OCI-LY7 (cell line): ENCODE measurements around the gene KIF5A. TPM values are rescaled to one million over a fixed set of nuclear protein-coding genes. Genes with fewer than 3 reads are reported as not detected.

Experiments
- BruUV-seq: library from RNA; stranded (reverse); fragments of 400-500 nt; replicated peaks from 2 replicates; lab custom pipeline; 2021; lab: Mats Ljungman, UMichigan
- CTCF ChIA-PET: fragments of 300-600 bp; sonication (Branson Sonifier 250); formaldehyde crosslinking; loops from one replicate; lab custom pipeline; 2022; ENCODE audit warnings: antibody characterized with exemption; ENCODE audit not compliant: unreplicated experiment; lab: Charles Lee
- POLR2A ChIA-PET: fragments of 300-600 bp; sonication (Branson Sonifier 250); formaldehyde crosslinking; loops from one replicate; lab custom pipeline; 2022; ENCODE audit warnings: antibody characterized with exemption; lab: Charles Lee
- DNase-seq: peaks from one replicate; pipeline ENCODE4 v3.0.0-alpha.2; 2015; ENCODE audit warnings: low spot score
- H2AFZ ChIP-seq: fragments of 200-600 bp; sonication (generic), shearing (Covaris generic); 2 replicates; pipeline ENCODE4 v1.6.1; 2014; ENCODE audit warnings: mild to moderate bottlenecking, antibody characterized with exemption, low read length, moderate library complexity
- H3K27ac ChIP-seq: fragments of 200-600 bp; sonication (generic); 2 replicates; pipeline ENCODE4 v1.5.1; 2014; ENCODE audit warnings: mixed run types, low read depth, mild to moderate bottlenecking, moderate library complexity, low read length, inconsistent platforms; ENCODE audit not compliant: poor library complexity, severe bottlenecking
- H3K36me3 ChIP-seq: fragments of 200-600 bp; sonication (generic); 2 replicates; pipeline ENCODE4 v1.6.1; 2014; ENCODE audit warnings: mild to moderate bottlenecking, antibody characterized with exemption, low read length, moderate library complexity, mixed read lengths; ENCODE audit not compliant: insufficient read depth
- H3K4me1 ChIP-seq: fragments of 200-600 bp; sonication (generic); 2 replicates; pipeline ENCODE4 v1.5.1; 2014; ENCODE audit warnings: mild to moderate bottlenecking, low read length; ENCODE audit not compliant: insufficient read depth, poor library complexity, severe bottlenecking
- H3K4me2 ChIP-seq: fragments of 200-600 bp; sonication (generic); 2 replicates; pipeline ENCODE4 v1.6.1; 2014; ENCODE audit warnings: mild to moderate bottlenecking, low read length
- H3K4me3 ChIP-seq: fragments of 200-600 bp; sonication (generic); 2 replicates; pipeline ENCODE4 v1.5.1; 2014; ENCODE audit warnings: mild to moderate bottlenecking, low read depth, low read length; ENCODE audit not compliant: poor library complexity, severe bottlenecking
- H3K79me2 ChIP-seq: fragments of 200-600 bp; sonication (generic); 2 replicates; pipeline ENCODE4 v1.6.1; 2016; ENCODE audit warnings: low read depth, mild to moderate bottlenecking, low read length, moderate library complexity, mixed read lengths; ENCODE audit not compliant: insufficient read depth
- H3K9me2 ChIP-seq: fragments of 200-600 bp; sonication (generic); 2 replicates; pipeline ENCODE4 v1.6.1; 2016; ENCODE audit warnings: mild to moderate bottlenecking, low read length, mixed read lengths; ENCODE audit not compliant: insufficient read depth
- H3K9me3 ChIP-seq: fragments of 200-600 bp; sonication (generic); 2 replicates; pipeline ENCODE4 v1.6.1; 2014; ENCODE audit warnings: mild to moderate bottlenecking, mixed run types, low read length, mixed read lengths
- H4K20me1 ChIP-seq: fragments of 200-600 bp; sonication (generic); 2 replicates; pipeline ENCODE4 v1.6.1; 2014; ENCODE audit warnings: mild to moderate bottlenecking, antibody characterized with exemption, low read length, moderate library complexity, mixed read lengths; ENCODE audit not compliant: insufficient read depth
- CTCF ChIP-seq: fragments of 200-600 bp; sonication (generic); conservative IDR thresholded peaks from 2 replicates; pipeline ENCODE4 v1.5.1; 2014; ENCODE audit warnings: mild to moderate bottlenecking, antibody characterized with exemption, low read length, moderate library complexity, mixed read lengths
- EZH2phosphoT487 ChIP-seq: fragments of 200-600 bp; sonication (generic); IDR thresholded peaks from 2 replicates; pipeline ENCODE4 v1.6.1; 2018; ENCODE audit warnings: low read depth, borderline replicate concordance, mild to moderate bottlenecking, mixed run types, antibody characterized with exemption, low read length, moderate library complexity, mixed read lengths
- intact Hi-C: fragments of 100-400 bp; cut with micrococcal nuclease; formaldehyde crosslinking; loops from one replicate; pipeline ENCODE4 v1.10.0; 2022; ENCODE audit not compliant: unreplicated experiment
- total RNA-seq, 2 experiments: library from RNA; depleted of rRNA in 1 of 2; stranded (reverse); fragments of >200 nt in 1 of 2; shearing (Covaris generic) in 1 of 2; gene quantifications; 2 replicates each; pipeline ENCODE4 v1.2.3, GENCODE V29; 2014 to 2022

KIF5A gene
- total RNA-seq, 2 experiments from 2014 or later, result 0.09 to 1.6 TPM

GRCh38 chr12:57621497-57622292 is 71.9 kb downstream of the KIF5A start:
- ChIA-PET POLR2A (interaction anchor here (0.7 kb wide), 1 partner anchor 345 kb away, joined by 3 read pairs; no protein-coding TSS in a partner anchor), CTCF (no interaction called here)
- TF ChIP-seq EZH2phosphoT487 (no peak), CTCF (peak; percentile 79)
- H3K4me1 ChIP-seq, result no peaks in the 10 kb centered on the region
- intact Hi-C loops, result no loop called here
- H3K27ac ChIP-seq, result no peak overlapping the region
- H3K4me2 ChIP-seq, result no peak overlapping the region; the same call in 1 of the 2 replicates
- H4K20me1 ChIP-seq, result no peaks in the 10 kb centered on the region
- H3K79me2 ChIP-seq, result no peaks in the 10 kb centered on the region
- H2AFZ ChIP-seq, result no peak overlapping the region
- H3K9me3 ChIP-seq, result no peaks in the 10 kb centered on the region
- no TSS peak for BruUV-seq
- H3K4me3 ChIP-seq, result no peak overlapping the region
- no peaks in the 10 kb centered on the region for H3K36me3 ChIP-seq
- peak; percentile 36 for DNase-seq
- H3K9me2 ChIP-seq, result no peaks in the 10 kb centered on the region

GRCh38 chr12:57622293-57623245 is 72.7 kb downstream of the KIF5A start:
- POLR2A ChIA-PET, result no interaction called here
- Histone ChIP-seq H2AFZ (no peak overlapping the region), H4K20me1 (no peaks in the 10 kb centered on the region), H3K4me1 (no peaks in the 10 kb centered on the region), H3K79me2 (no peaks in the 10 kb centered on the region), H3K27ac (no peak overlapping the region), H3K9me3 (no peaks in the 10 kb centered on the region), H3K9me2 (no peaks in the 10 kb centered on the region), H3K4me2 (no peak overlapping the region), H3K4me3 (no peak overlapping the region), H3K36me3 (no peaks in the 10 kb centered on the region)
- DNase-seq, result no peak
- CTCF ChIA-PET, result no interaction called here
- intact Hi-C loops, result no loop called here
- BruUV-seq, result no TSS peak
- no peak for TF ChIP-seq EZH2phosphoT487
- TF ChIP-seq CTCF, result no peak
